Right atrium auricular region (tissue), 2 donors: ENCODE measurements around the gene BOD1. TPM values are rescaled to one million over a fixed set of nuclear protein-coding genes. Genes with fewer than 3 reads are reported as not detected.

Source experiments
- DNase-seq: peaks from one replicate; pipeline ENCODE4 v3.0.0-alpha.2; 2019; ENCODE audit warnings: low spot score
- H3K27ac ChIP-seq, 2 donors: fragments of 200-600 bp; sonication (generic); 1 replicate in 1 of 2; 2 replicates in 1 of 2; pipeline ENCODE4 v1.5.1; 2016 to 2019
- H3K27me3 ChIP-seq, 2 donors: fragments of 200-600 bp; sonication (generic); one replicate each; pipeline versions ENCODE4 v1.5.1 to v1.6.0; 2017 to 2019
- H3K36me3 ChIP-seq: fragments of 200-600 bp; sonication (generic); one replicate; pipeline ENCODE4 v1.5.1; 2016
- H3K4me1 ChIP-seq, 2 donors: fragments of 200-600 bp; sonication (generic); one replicate each; pipeline versions ENCODE4 v1.5.1 to v1.6.0; 2017 to 2019
- H3K4me3 ChIP-seq, 2 donors: fragments of 200-600 bp; sonication (generic); 1 replicate in 1 of 2; 2 replicates in 1 of 2; pipeline ENCODE4 v1.5.1; 2017 to 2019; ENCODE audit warnings: mild to moderate bottlenecking in 1 of 2, moderate library complexity in 1 of 2
- H3K9me3 ChIP-seq, 2 donors: fragments of 200-600 bp; sonication (generic); one replicate each; pipeline ENCODE4 v1.5.1; 2019
- total RNA-seq, 2 donors: library from RNA; depleted of rRNA; stranded (reverse); fragments of >200 nt; gene quantifications; one replicate each; pipeline ENCODE4 v1.1.0, GENCODE V29; 2016
- TF ChIP-seq, protein P1 (sequence below), 2 donors: fragments of 200-600 bp; sonication (generic); IDR thresholded peaks; one replicate each; pipeline ENCODE4 v1.5.1; 2019; ENCODE audit warnings: antibody characterized with exemption in 2 of 2

Gene BOD1
- total RNA-seq = 10 to 100 TPM; 36.9 to 43.2 TPM

DNA sequence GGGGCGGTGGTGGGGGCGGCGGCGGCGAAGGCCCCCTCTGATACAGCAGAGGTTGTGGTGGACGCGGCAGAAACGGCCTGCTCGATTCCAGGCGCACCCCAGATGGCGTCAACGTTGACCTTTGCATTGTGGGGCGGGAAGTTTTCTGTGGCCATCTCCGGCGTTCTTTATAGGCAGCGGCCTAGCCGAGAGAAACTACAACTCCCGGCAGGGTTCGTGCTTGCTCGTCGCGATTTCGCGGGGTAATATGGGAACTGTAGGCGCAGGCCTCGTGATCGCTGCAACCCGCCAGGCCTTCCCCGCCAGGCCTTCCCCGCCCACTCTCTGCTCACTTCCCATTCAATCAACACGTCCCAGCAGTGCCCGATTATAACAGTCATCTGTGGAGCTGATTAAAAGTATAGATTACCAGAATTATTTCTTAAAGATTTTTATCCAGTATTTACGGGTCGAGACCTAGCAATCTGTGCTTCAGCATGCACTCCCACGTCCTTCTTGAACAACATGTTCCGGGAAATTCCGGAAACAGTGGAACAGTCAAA, at the start of gene BOD1:
Gene BOD1 (minus strand): TSS at position 74 of the 542 bp plus-strand sequence. CDS start 214 bp downstream, outside the sequence.
- peaks cover 9% of the 10 kb centered on the region for H3K36me3 ChIP-seq
- H3K27ac ChIP-seq = peak within 1 kb of the TSS; percentile 84 to 97
- TF ChIP-seq, protein P1, sequence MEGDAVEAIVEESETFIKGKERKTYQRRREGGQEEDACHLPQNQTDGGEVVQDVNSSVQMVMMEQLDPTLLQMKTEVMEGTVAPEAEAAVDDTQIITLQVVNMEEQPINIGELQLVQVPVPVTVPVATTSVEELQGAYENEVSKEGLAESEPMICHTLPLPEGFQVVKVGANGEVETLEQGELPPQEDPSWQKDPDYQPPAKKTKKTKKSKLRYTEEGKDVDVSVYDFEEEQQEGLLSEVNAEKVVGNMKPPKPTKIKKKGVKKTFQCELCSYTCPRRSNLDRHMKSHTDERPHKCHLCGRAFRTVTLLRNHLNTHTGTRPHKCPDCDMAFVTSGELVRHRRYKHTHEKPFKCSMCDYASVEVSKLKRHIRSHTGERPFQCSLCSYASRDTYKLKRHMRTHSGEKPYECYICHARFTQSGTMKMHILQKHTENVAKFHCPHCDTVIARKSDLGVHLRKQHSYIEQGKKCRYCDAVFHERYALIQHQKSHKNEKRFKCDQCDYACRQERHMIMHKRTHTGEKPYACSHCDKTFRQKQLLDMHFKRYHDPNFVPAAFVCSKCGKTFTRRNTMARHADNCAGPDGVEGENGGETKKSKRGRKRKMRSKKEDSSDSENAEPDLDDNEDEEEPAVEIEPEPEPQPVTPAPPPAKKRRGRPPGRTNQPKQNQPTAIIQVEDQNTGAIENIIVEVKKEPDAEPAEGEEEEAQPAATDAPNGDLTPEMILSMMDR (IDR thresholded peaks at IDR 0.05) = no peak
- H3K27me3 ChIP-seq = no peaks in the 10 kb centered on the region
- DNase-seq = peak; percentile 98
- H3K9me3 ChIP-seq = no peaks in the 10 kb centered on the region
- H3K4me1 ChIP-seq = peaks cover 0 to 41% of the 10 kb centered on the region in 2 donors
- peak within 1 kb of the TSS; percentile 76 to 95 for H3K4me3 ChIP-seq

DNA sequence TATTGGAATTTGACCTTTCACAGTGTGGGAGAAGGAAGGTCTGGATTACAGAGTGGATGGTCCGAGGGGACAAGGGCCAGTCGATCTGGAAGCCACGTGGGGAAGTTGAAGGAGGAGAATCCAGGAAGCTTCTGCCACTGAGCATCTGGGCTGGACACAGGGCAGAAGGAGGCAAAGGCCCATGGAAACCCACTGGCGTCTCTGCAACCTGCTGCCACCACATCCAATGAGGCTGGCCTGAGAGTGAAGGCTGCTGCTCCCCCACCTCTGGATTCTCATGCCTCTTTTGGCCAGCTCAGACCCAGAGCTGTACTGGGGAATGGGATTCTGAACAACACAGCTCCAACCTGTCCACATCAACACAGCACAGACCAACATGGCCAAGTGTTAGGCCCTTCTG, 48.9 kb upstream of the BOD1 start:
- H3K4me1 ChIP-seq = peaks cover 0 to 5% of the 10 kb centered on the region in 2 donors
- TF ChIP-seq, protein P1 (IDR thresholded peaks at IDR 0.05) = no peak
- H3K27ac ChIP-seq = no peak overlapping the region
- no peaks in the 10 kb centered on the region for H3K27me3 ChIP-seq
- no peaks in the 10 kb centered on the region for H3K9me3 ChIP-seq
- no peak overlapping the region for H3K4me3 ChIP-seq
- DNase-seq = no peak
- no peaks in the 10 kb centered on the region for H3K36me3 ChIP-seq

DNA sequence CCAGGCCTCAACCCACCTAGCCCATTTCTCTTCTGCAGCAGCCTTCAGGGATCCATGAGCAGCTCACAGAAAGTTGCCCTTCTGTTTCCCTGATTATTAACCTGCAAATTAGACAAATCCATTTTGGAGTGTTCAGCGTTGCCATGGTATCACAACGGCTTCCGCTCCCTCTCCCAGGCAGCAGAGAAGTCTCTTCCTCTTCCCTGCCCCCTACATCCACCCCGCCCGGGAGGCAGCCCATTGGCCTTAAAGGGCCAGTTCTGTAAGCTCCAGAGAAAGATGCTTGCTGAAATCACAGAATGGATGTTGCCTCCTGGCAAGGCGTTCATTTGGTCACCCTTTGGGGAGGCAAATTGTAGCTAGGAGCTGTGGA, 47.7 kb upstream of the BOD1 start:
- no peaks in the 10 kb centered on the region for H3K36me3 ChIP-seq
- no peaks in the 10 kb centered on the region for H3K27me3 ChIP-seq
- H3K9me3 ChIP-seq = no peaks in the 10 kb centered on the region
- H3K4me1 ChIP-seq = no peaks in the 10 kb centered on the region
- no peak overlapping the region for H3K4me3 ChIP-seq
- no peak for DNase-seq
- TF ChIP-seq, protein P1 (IDR thresholded peaks at IDR 0.05) = no peak
- no peak overlapping the region for H3K27ac ChIP-seq

DNA sequence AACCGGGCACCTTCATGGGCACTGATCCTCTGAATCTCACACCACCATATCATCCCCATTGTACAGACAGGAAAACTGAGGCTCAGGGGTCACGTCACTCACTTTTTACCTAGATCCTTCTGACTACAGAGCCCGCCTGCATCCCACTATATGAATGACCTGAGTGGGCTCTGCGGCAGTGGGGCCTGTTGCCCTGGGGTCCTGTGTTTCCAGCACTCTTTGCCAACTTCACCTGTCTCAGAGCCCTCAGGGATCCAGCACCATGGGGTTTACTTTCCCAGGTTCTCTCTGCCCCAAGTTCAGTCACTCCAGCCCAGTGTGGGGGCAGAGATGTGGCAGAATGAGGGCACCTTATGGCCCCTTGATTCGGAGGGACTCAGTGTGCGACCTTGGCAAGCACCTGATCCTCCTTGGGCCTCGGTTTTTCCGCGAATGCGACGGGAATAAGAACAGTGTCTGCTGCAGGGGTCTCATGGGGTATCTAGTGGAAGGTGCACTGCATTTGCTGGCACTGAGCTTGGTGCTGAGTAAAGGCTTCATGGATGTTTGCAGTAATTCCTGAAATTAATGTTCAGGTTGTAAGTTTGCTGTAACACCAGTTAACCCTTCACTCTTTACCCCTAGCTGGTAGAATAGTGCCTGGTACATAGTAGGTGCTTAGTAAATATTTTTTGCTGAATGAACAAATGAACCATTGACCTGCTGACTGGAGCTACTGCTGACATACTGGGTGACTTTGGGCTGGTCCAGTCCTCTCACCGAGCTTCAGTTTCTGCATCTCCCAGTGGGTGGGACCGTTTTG, 47.1 kb upstream of the BOD1 start:
- Histone ChIP-seq H3K4me1 (no peaks in the 10 kb centered on the region), H3K9me3 (no peaks in the 10 kb centered on the region), H3K4me3 (no peak overlapping the region), H3K36me3 (no peaks in the 10 kb centered on the region), H3K27me3 (no peaks in the 10 kb centered on the region), H3K27ac (no peak overlapping the region)
- TF ChIP-seq, protein P1 (IDR thresholded peaks at IDR 0.05) = no peak
- no peak for DNase-seq

DNA sequence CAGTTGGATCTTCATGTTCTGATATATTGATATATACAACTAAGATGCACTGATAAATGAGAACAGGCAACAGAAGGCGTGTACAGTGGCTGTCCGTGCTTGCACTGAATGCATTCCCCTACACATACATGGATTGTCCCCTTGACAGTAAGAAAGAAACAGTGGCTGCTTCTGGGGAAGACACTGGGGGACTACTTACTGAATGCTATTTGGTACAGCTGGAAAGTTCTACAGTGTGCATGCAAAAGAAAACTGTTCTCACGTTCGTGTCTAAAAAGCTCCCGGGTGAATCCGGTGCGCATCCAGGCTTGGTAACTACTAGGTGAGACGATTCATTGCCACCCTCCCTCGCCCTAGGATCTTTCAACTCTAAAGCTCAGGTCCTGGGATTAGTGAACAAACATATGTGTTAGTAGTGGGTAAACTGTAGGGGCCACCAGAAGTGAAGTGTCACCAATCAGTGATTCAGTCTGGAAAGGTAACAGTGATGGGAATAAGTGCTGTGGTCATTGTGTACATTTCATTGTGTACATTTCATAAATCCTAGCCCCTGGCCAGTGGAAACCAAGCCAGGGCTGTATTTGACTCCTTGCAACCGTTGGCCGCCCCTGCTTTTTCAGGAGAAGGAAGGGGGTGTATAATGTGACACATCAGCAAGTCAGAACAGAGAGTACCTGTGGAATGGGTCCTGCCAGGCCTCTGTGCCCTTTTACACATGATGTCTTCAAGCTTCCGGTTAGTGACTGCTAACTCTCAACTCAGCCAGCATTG, 46.3 kb upstream of the BOD1 start:
- no peaks in the 10 kb centered on the region for H3K27me3 ChIP-seq
- no peaks in the 10 kb centered on the region for H3K4me1 ChIP-seq
- H3K4me3 ChIP-seq = no peak overlapping the region
- no peaks in the 10 kb centered on the region for H3K36me3 ChIP-seq
- no peak for DNase-seq
- TF ChIP-seq, protein P1 (IDR thresholded peaks at IDR 0.05) = no peak
- H3K9me3 ChIP-seq = no peaks in the 10 kb centered on the region
- H3K27ac ChIP-seq = no peak overlapping the region
